ENCODE measurements around the gene STON2.

- TF ChIP-seq CTCF (IDR thresholded peaks at IDR 0.05) (no peak), POLR2AphosphoS5 (IDR thresholded peaks at IDR 0.05; ENCODE audit: low read depth, low read length) (no peak), REST (IDR thresholded peaks at IDR 0.05; ENCODE audit: insufficient read depth in 1 of 2, low read depth in 2 of 2, low read length in 1 of 2) (no peak)
These were observed 168.6 kb downstream of the STON2 start for GRCh38 chr14:81231540-81231939.
